Measurements from ENCODE around the gene MAPKAP1. TPM values are rescaled to one million over a fixed set of nuclear protein-coding genes. Genes with fewer than 3 reads are reported as not detected.
A peak's percentile ranks its signal among the peaks of the same experiment; 100 is the strongest.

MAPKAP1 gene
- total RNA-seq, 2 donors from 2014 or later, result 54.9 to 70.1 TPM

- Histone ChIP-seq H3K9ac (ENCODE audit: low read depth in 2 of 2, low read length in 2 of 2) (no peak overlapping the region), H3K9me3 (no peaks in the 10 kb centered on the region), H3K4me1 (peaks cover 16% of the 10 kb centered on the region), H3K27ac (no peak overlapping the region), H3K4me3 (no peak overlapping the region), H3K36me3 (no peaks in the 10 kb centered on the region), H3K27me3 (no peaks in the 10 kb centered on the region)
- DNase-seq, result no peak
- TF ChIP-seq CTCF (IDR thresholded peaks at IDR 0.05), result no peak
- intact Hi-C loops (cut with DNase I), result loop anchor here (10.0 kb wide), 1 partner anchor 231 kb away; no protein-coding TSS in a partner anchor
Measured at GRCh38 chr9:125635888-125636287, 71.1 kb downstream of the MAPKAP1 start.

DNA sequence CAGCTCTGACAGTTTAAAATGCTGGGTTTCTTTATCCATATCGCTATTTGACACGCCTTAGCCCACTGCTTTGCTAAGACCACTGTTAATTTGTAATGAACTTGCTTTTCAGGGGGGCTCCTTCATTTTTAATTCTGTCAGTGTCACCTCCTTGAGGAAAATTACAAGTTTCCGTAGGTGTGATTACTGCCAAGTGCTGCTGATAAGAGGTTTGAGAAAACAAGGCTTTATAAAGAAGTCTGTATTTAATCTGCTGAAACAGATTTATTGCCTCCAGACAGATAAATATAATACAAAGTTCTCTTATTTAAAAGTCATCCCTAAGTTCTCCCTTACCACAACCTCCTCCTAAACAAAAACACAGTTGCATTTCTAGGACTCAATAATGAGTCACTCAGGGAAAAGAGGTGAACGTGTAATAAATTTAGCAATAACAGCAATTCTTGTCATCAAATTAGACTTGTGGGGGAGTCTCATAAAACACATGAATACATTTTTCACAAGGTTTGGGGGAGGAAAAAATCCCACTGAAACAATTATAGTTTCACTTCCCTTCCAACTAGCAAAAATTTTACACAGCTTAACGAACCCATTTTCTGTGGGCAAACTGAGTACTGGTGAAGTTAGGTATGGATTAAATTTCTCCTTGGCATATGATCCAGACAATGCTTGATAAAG, 72.8 kb downstream of the MAPKAP1 start:
- Histone ChIP-seq H3K27me3 (no peaks in the 10 kb centered on the region), H3K4me1 (peaks cover 16% of the 10 kb centered on the region), H3K27ac (no peak overlapping the region), H3K9ac (ENCODE audit: low read depth in 2 of 2, low read length in 2 of 2) (no peak overlapping the region), H3K4me3 (no peak overlapping the region), H3K36me3 (no peaks in the 10 kb centered on the region), H3K9me3 (no peaks in the 10 kb centered on the region)
- DNase-seq, result no peak
- intact Hi-C loops (cut with DNase I), result loop anchor here (10.0 kb wide), 1 partner anchor 229 kb away; no protein-coding TSS in a partner anchor
- TF ChIP-seq CTCF (IDR thresholded peaks at IDR 0.05), result no peak

- Histone ChIP-seq H3K27me3 (no peaks in the 10 kb centered on the region), H3K4me3 (no peak overlapping the region), H3K9me3 (no peaks in the 10 kb centered on the region), H3K9ac (ENCODE audit: low read depth in 2 of 2, low read length in 2 of 2) (no peak overlapping the region), H3K4me1 (peaks cover 16% of the 10 kb centered on the region), H3K36me3 (no peaks in the 10 kb centered on the region), H3K27ac (peak overlapping the region; percentile 17)
- intact Hi-C loops (cut with DNase I), result loop anchor here (10.0 kb wide), 1 partner anchor 228 kb away; no protein-coding TSS in a partner anchor
- DNase-seq, result no peak
- no peak for TF ChIP-seq CTCF (IDR thresholded peaks at IDR 0.05)
Measured at GRCh38 chr9:125633116-125633745, 73.8 kb downstream of the MAPKAP1 start.

DNA sequence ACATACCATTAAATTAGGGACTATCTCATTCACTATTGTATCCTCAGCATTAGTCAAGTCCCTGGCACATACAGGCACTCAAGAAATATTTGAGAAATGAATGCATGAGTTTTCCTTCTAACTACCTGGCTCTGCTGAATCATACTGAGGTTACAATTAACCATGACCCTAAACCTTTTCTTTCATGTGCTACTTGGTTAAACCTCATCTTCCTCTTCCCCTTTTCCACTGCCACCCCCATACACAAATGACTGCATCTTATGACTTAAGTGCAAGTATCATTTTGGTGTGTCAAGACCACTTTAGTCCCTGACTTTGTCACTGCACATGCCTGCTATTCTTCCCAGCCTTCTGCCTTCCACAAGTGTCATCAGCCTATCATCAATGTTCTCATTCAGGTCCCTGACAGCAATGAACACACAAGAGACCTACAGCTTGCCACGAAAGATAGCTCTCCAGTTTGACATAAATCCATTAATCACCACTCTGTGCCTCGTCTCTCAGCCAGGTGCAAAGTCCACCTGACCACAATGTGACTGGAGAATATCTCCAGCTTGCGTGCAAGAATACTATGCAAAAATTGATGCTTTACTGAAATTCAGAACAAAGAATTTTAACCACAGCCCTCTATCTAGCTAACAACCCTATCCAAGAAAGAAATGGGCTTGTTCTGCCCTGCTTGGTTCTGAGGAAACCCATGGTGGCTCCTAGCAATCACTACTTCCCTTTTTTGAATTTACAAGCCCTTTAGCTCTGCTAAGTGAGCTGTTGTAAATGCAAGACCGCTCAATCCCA, 74.5 kb downstream of the MAPKAP1 start:
- Histone ChIP-seq H3K4me3 (no peak overlapping the region), H3K9me3 (no peaks in the 10 kb centered on the region), H3K36me3 (no peaks in the 10 kb centered on the region), H3K4me1 (peaks cover 16% of the 10 kb centered on the region), H3K9ac (ENCODE audit: low read depth in 2 of 2, low read length in 2 of 2) (no peak overlapping the region), H3K27ac (peak overlapping the region; percentile 17), H3K27me3 (no peaks in the 10 kb centered on the region)
- intact Hi-C loops (cut with DNase I), result loop anchor here (10.0 kb wide), 1 partner anchor 228 kb away; no protein-coding TSS in a partner anchor
- no peak for TF ChIP-seq CTCF (IDR thresholded peaks at IDR 0.05)
- peak; percentile 25 for DNase-seq

DNA sequence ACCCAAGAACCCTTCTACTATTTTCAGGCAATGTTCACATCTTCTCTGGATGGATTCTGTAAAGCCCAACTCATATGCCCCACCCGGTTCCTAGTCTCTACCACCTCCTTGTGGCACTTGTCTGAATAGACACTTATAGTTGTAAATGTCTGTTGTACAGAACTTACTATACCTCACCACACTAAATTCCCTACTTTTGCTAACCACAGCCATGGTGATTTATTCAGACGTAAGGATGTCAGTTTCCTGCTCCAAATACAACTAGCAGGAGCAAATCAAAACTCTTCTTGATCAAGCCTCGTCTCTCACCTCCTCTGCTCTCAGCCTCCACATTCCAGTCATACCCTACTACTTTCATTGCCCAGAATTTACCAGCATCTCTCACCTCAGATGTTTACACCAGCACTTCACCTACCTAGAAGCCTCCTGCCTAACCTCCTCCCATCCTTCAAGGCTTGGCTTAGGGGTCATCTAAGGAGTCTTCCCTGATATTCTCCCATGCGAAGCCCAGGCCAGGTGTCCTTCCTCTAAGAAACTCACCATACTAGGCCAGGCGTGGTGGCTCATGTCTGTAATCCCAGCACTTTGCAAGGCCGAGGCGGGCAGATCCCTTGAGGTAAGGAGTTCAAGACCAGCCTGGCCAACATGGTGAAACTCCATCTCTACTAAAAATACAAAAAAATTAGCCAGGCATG, 75.5 kb downstream of the MAPKAP1 start:
- intact Hi-C loops (cut with DNase I), result loop anchor here (2.0 to 10.0 kb wide), 2 partner anchors 73 to 227 kb away; no protein-coding TSS in a partner anchor
- H3K4me1 ChIP-seq, result peaks cover 16% of the 10 kb centered on the region
- H3K4me3 ChIP-seq, result no peak overlapping the region
- H3K9me3 ChIP-seq, result no peaks in the 10 kb centered on the region
- DNase-seq, result peak; percentile 40
- H3K36me3 ChIP-seq, result no peaks in the 10 kb centered on the region
- no peak overlapping the region for H3K9ac ChIP-seq (ENCODE audit: low read depth in 2 of 2, low read length in 2 of 2)
- no peak overlapping the region for H3K27ac ChIP-seq
- peak; percentile 48 for TF ChIP-seq CTCF (IDR thresholded peaks at IDR 0.05)
- H3K27me3 ChIP-seq, result no peaks in the 10 kb centered on the region

All from colonic mucosa (tissue), 4 donors.